ENCODE measurements around the gene NPTX1.

- no peak for TF ChIP-seq MAX (IDR thresholded peaks at IDR 0.05)
- no peak for TF ChIP-seq CTCF (IDR thresholded peaks at IDR 0.05)
- TF ChIP-seq POLR2AphosphoS2 (conservative IDR thresholded peaks at IDR 0.05; ENCODE audit: low read length), result no peak
- no peak for TF ChIP-seq BHLHE40 (IDR thresholded peaks at IDR 0.05; ENCODE audit: low read depth, low read length)
- TF ChIP-seq EP300 (IDR thresholded peaks at IDR 0.05), result no peak
Observed at GRCh38 chr17:80441133-80441578, 35.3 kb downstream of the NPTX1 start.
